ENCODE results near the gene PIGV. TPM values are rescaled to one million over a fixed set of nuclear protein-coding genes. Genes with fewer than 3 reads are reported as not detected.

Gene PIGV
- total RNA-seq, 2 donors from 2014 or later, result 6.3 to 7.9 TPM

Other genes starting within 250 kb of the PIGV start
- 10 to 100 TPM; 48.1 to 48.6 TPM for gene ARID1A, start 91.9 kb upstream of the PIGV start, total RNA-seq
- 10 to 100 TPM; 17.4 to 17.7 TPM for gene ZDHHC18, start 38.7 kb downstream of the PIGV start, total RNA-seq
- gene SFN, start 75.2 kb downstream of the PIGV start, total RNA-seq, result 1 to 10 TPM; 1.2 to 6.7 TPM
- 10 to 100 TPM; 17.7 to 19.4 TPM for gene GPN2, start 102.3 kb downstream of the PIGV start, total RNA-seq
- 1 to 10 TPM; 7.1 to 9.2 TPM for gene GPATCH3, start 112.5 kb downstream of the PIGV start, total RNA-seq
- not detected for gene NR0B2, start 126.0 kb downstream of the PIGV start, total RNA-seq
- gene NUDC, start 133.8 kb downstream of the PIGV start, total RNA-seq, result 10 to 100 TPM; 43.0 to 48.4 TPM
- gene KDF1, start 172.5 kb downstream of the PIGV start, total RNA-seq, result not detected
- gene TRNP1, start 205.7 kb downstream of the PIGV start, total RNA-seq, result 10 to 100 TPM; 10.7 to 13.2 TPM
- gene TENT5B, start 224.9 kb downstream of the PIGV start, total RNA-seq, result 10 to 100 TPM; 41.2 to 43.7 TPM

Data from posterior vena cava (tissue), 2 donors.